Left lung (tissue), 10 donors: ENCODE measurements around the gene TMF1. TPM values are rescaled to one million over a fixed set of nuclear protein-coding genes. Genes with fewer than 3 reads are reported as not detected.

ENCODE experiments used
- ATAC-seq: fragments of 200-7000 bp; cut with Tn5 transposase; one replicate; pipeline ENCODE4 v1.9.1; 2020; ENCODE audit warnings: moderate library complexity
- DNase-seq, 4 donors: peaks; one replicate each; pipeline ENCODE4 v3.0.0-alpha.2; 2013 to 2020
- H3K27ac ChIP-seq, 2 donors: fragments of 200-600 bp; sonication (generic) in 1 of 2; one replicate each; pipeline versions ENCODE4 v1.5.0 to v1.8.0; 2020 to 2021
- H3K27me3 ChIP-seq, 2 donors: fragments of 200-600 bp; sonication (generic) in 1 of 2; one replicate each; pipeline versions ENCODE4 v1.5.0 to v1.8.0; 2020 to 2021
- H3K36me3 ChIP-seq, 2 donors: fragments of 200-600 bp; sonication (generic) in 1 of 2; one replicate each; pipeline versions ENCODE4 v1.5.0 to v1.8.0; 2020 to 2021
- H3K4me1 ChIP-seq, 2 donors: fragments of 200-600 bp; one replicate each; pipeline ENCODE4 v1.8.0; 2021
- H3K4me3 ChIP-seq, 2 donors: fragments of 200-600 bp; sonication (generic) in 1 of 2; one replicate each; pipeline versions ENCODE4 v1.5.0 to v1.8.0; 2020 to 2021; ENCODE audit warnings: mild to moderate bottlenecking in 1 of 2
- H3K9me3 ChIP-seq, 2 donors: fragments of 200-600 bp; sonication (generic) in 1 of 2; one replicate each; pipeline versions ENCODE4 v1.5.0 to v1.8.0; 2020 to 2021
- CTCF ChIP-seq, 2 donors: fragments of 200-600 bp; sonication (generic) in 1 of 2; IDR thresholded peaks; one replicate each; pipeline versions ENCODE4 v1.5.0 to v1.8.0; 2021; ENCODE audit warnings: antibody characterized with exemption in 2 of 2
- intact Hi-C, 2 donors: fragments of 100-400 bp; cut with DNase I; formaldehyde crosslinking; loops; one replicate each; pipeline versions ENCODE4 v1.11.2 to v1.14.2; 2022
- polyA plus RNA-seq, 6 donors: library from polyadenylated mRNA; unstranded; fragments of 120-200 nt; gene quantifications; one replicate each; pipeline ENCODE4 v1.2.1, GENCODE V29; 2013; ENCODE audit not compliant: insufficient read length in 6 of 6
- total RNA-seq, 2 donors: library from RNA; stranded (reverse); fragmentation: NEBNext Ultra II Directional; extraction: Animal tissue kit (Norgen Biotek cat#: 25700); gene quantifications; one replicate each; pipeline ENCODE4 v1.2.1, GENCODE V29; 2021
- donor health status: DM: no; HTN: yes; CAD: no.
- donor health status: DM: no; HTN: no; CAD: no.

The TMF1 gene
- total and polyA plus RNA-seq, 8 donors, result 38.4 to 61.1 (median 50.2) TPM

GRCh38 chr3:69096299-69096698, 44.2 kb upstream of the TMF1 start:
- Histone ChIP-seq H3K9me3 (no peaks in the 10 kb centered on the region), H3K4me3 (no peak overlapping the region), H3K36me3 (peaks cover 0 to 4% of the 10 kb centered on the region in 2 donors), H3K27me3 (no peaks in the 10 kb centered on the region), H3K27ac (peak overlapping the region in 1 of 2 donors; percentile 33), H3K4me1 (peaks cover 23 to 83% of the 10 kb centered on the region in 2 donors)
- intact Hi-C loops, result no loop called here
- no peak for TF ChIP-seq CTCF (IDR thresholded peaks at IDR 0.05)
- ATAC-seq (no peak), DNase-seq (no peak)

- Histone ChIP-seq H3K4me1 (peaks cover 29 to 90% of the 10 kb centered on the region in 2 donors), H3K9me3 (no peaks in the 10 kb centered on the region), H3K36me3 (peaks cover 1 to 11% of the 10 kb centered on the region in 2 donors), H3K4me3 (no peak overlapping the region), H3K27ac (peak overlapping the region; percentile 33 to 92), H3K27me3 (no peaks in the 10 kb centered on the region)
- DNase-seq (no peak), ATAC-seq (no peak)
- TF ChIP-seq CTCF (IDR thresholded peaks at IDR 0.05), result no peak
- intact Hi-C loops, result no loop called here
Observed at GRCh38 chr3:69095636-69096035, 43.5 kb upstream of the TMF1 start.

GRCh38 chr3:69094467-69095205, 42.5 kb upstream of the TMF1 start:
- Histone ChIP-seq H3K36me3 (peaks cover 3 to 11% of the 10 kb centered on the region in 2 donors), H3K27me3 (no peaks in the 10 kb centered on the region), H3K4me3 (no peak overlapping the region), H3K27ac (peak overlapping the region; percentile 72 to 92), H3K4me1 (peaks cover 38 to 97% of the 10 kb centered on the region in 2 donors), H3K9me3 (no peaks in the 10 kb centered on the region)
- ATAC-seq (peak; percentile 19), DNase-seq (no peak)
- TF ChIP-seq CTCF (IDR thresholded peaks at IDR 0.05), result no peak
- intact Hi-C loops, result no loop called here

- H3K27ac ChIP-seq, result peak overlapping the region; percentile 61 to 92
Observed at GRCh38 chr3:69092030-69092516, 39.9 kb upstream of the TMF1 start.

More at GRCh38 chr3:69092030-69092516, 39.9 kb upstream of the TMF1 start:
- intact Hi-C loops, result no loop called here
- Histone ChIP-seq H3K4me3 (peak overlapping the region in 1 of 2 donors; percentile 9), H3K27me3 (no peaks in the 10 kb centered on the region), H3K4me1 (peaks cover 48 to 100% of the 10 kb centered on the region in 2 donors), H3K9me3 (no peaks in the 10 kb centered on the region), H3K36me3 (peaks cover 3 to 11% of the 10 kb centered on the region in 2 donors)
- DNase-seq, result no peak
- ATAC-seq, result peak; percentile 40
- TF ChIP-seq CTCF (IDR thresholded peaks at IDR 0.05), result no peak
